Neural cell (in vitro differentiated cells): ENCODE measurements around the gene FLYWCH2. TPM values are rescaled to one million over a fixed set of nuclear protein-coding genes. Genes with fewer than 3 reads are reported as not detected.

ENCODE experiments used
- H2AFZ ChIP-seq: fragments of 200-600, 300-800 bp; sonication (generic), shearing (Covaris generic); 2 replicates; pipeline ENCODE4 v1.6.0; 2014; ENCODE audit warnings: low read depth, mild to moderate bottlenecking, antibody characterized with exemption, low read length, moderate library complexity
- H3F3A ChIP-seq: fragments of 200-600 bp; shearing (Covaris generic); 2 replicates; pipeline ENCODE4 v1.6.1; 2016; ENCODE audit warnings: mild to moderate bottlenecking, moderate library complexity, mixed read lengths, antibody characterized with exemption, low read length; ENCODE audit not compliant: insufficient read depth, poor library complexity, severe bottlenecking
- H3K27ac ChIP-seq: fragments of 200-600, 300-800 bp; sonication (generic), shearing (Covaris generic); 2 replicates; pipeline ENCODE4 v1.5.1; 2014; ENCODE audit warnings: mild to moderate bottlenecking, low read length, moderate library complexity
- H3K27me3 ChIP-seq: fragments of 300-800, 200-600 bp; sonication (generic), shearing (Covaris generic); 2 replicates; pipeline ENCODE4 v1.6.0; 2014; ENCODE audit warnings: mild to moderate bottlenecking, low read depth, low read length, moderate library complexity; ENCODE audit not compliant: insufficient read depth
- H3K36me3 ChIP-seq: fragments of 300-800, 200-600 bp; sonication (generic), shearing (Covaris generic); 2 replicates; pipeline ENCODE4 v1.5.1; 2014; ENCODE audit warnings: mild to moderate bottlenecking, antibody characterized with exemption, low read length, moderate library complexity; ENCODE audit not compliant: insufficient read depth
- H3K4me2 ChIP-seq: fragments of 300-800, 200-600 bp; sonication (generic), shearing (Covaris generic); 2 replicates; pipeline ENCODE4 v1.6.0; 2014; ENCODE audit warnings: mild to moderate bottlenecking, low read length
- H3K4me3 ChIP-seq: fragments of 300-800, 200-600 bp; sonication (generic), shearing (Covaris generic); 2 replicates; pipeline ENCODE4 v1.5.1; 2014; ENCODE audit warnings: mild to moderate bottlenecking, low read length, moderate library complexity
- H3K79me2 ChIP-seq: fragments of 200-600 bp; shearing (Covaris generic); replicated peaks from 2 replicates; pipeline ENCODE4 v1.6.0; 2014; ENCODE audit warnings: mild to moderate bottlenecking, low read length, moderate library complexity; ENCODE audit not compliant: insufficient read depth
- H3K9ac ChIP-seq: fragments of 300-800, 200-600 bp; sonication (generic), shearing (Covaris generic); 2 replicates; pipeline ENCODE4 v1.6.1; 2016; ENCODE audit warnings: mild to moderate bottlenecking, low read length, mixed read lengths
- H3K9me2 ChIP-seq: fragments of 200-600 bp; shearing (Covaris generic); 2 replicates; pipeline ENCODE4 v1.6.1; 2016; ENCODE audit warnings: mild to moderate bottlenecking, low read length, mixed read lengths; ENCODE audit not compliant: insufficient read depth
- H3K9me3 ChIP-seq: fragments of 200-600, 300-800 bp; sonication (generic), shearing (Covaris generic); 2 replicates; pipeline ENCODE4 v1.6.1; 2016; ENCODE audit warnings: mild to moderate bottlenecking, mixed run types, low read length, moderate library complexity, mixed read lengths
- H4K20me1 ChIP-seq: fragments of 200-600 bp; shearing (Covaris generic); 2 replicates; pipeline ENCODE4 v1.6.1; 2016; ENCODE audit warnings: mild to moderate bottlenecking, mixed run types; ENCODE audit not compliant: insufficient read depth
- EP300 ChIP-seq: fragments of 450-650 bp; conservative IDR thresholded peaks from 2 replicates; pipeline ENCODE4 v1.6.1; 2014; ENCODE audit warnings: antibody characterized with exemption, mild to moderate bottlenecking, moderate library complexity; ENCODE audit not compliant: poor library complexity, severe bottlenecking
- EZH2 ChIP-seq: fragments of 200-600, 300-800 bp; shearing (Covaris generic), sonication (generic); IDR thresholded peaks from 2 replicates; pipeline ENCODE4 v1.6.1; 2014; ENCODE audit warnings: antibody characterized with exemption, low read length, borderline replicate concordance, mild to moderate bottlenecking; ENCODE audit not compliant: insufficient read depth, poor library complexity, severe bottlenecking
- MXI1 ChIP-seq: fragments of 450-650 bp; conservative IDR thresholded peaks from 2 replicates; pipeline ENCODE4 v1.6.1; 2014; ENCODE audit warnings: antibody characterized with exemption, mild to moderate bottlenecking; ENCODE audit not compliant: poor library complexity, severe bottlenecking
- POLR2AphosphoS5 ChIP-seq: IDR thresholded peaks from 2 replicates; pipeline ENCODE4 v1.6.1; 2012
- RAD21 ChIP-seq: fragments of 450-650 bp; conservative IDR thresholded peaks from 2 replicates; pipeline ENCODE4 v1.6.1; 2014; ENCODE audit warnings: antibody characterized with exemption, mild to moderate bottlenecking, moderate library complexity
- SMC3 ChIP-seq: fragments of 450-650 bp; conservative IDR thresholded peaks from 2 replicates; pipeline ENCODE4 v1.6.1; 2014; ENCODE audit warnings: antibody characterized with exemption, mild to moderate bottlenecking, moderate library complexity; ENCODE audit not compliant: poor library complexity
- TAF1 ChIP-seq: IDR thresholded peaks from 2 replicates; pipeline ENCODE4 v1.6.1; 2012; ENCODE audit warnings: low read depth
- polyA plus RNA-seq: library from polyadenylated mRNA; depleted of rRNA; stranded (reverse); fragments of >200 nt; gene quantifications from 2 replicates; pipeline ENCODE4 v1.2.3, GENCODE V29; 2014
- TF ChIP-seq, protein P1 (sequence below): fragments of 450-650 bp; IDR thresholded peaks from 2 replicates; pipeline ENCODE4 v1.5.1; 2014; ENCODE audit warnings: antibody characterized with exemption, mild to moderate bottlenecking, moderate library complexity; ENCODE audit not compliant: poor library complexity, severe bottlenecking
- TF ChIP-seq, protein P2 (sequence below): IDR thresholded peaks from 2 replicates; pipeline ENCODE4 v1.6.1; 2012; ENCODE audit warnings: borderline replicate concordance

FLYWCH2 gene
- polyA plus RNA-seq, 1 donor from 2014 or later, result 193 TPM

DNA sequence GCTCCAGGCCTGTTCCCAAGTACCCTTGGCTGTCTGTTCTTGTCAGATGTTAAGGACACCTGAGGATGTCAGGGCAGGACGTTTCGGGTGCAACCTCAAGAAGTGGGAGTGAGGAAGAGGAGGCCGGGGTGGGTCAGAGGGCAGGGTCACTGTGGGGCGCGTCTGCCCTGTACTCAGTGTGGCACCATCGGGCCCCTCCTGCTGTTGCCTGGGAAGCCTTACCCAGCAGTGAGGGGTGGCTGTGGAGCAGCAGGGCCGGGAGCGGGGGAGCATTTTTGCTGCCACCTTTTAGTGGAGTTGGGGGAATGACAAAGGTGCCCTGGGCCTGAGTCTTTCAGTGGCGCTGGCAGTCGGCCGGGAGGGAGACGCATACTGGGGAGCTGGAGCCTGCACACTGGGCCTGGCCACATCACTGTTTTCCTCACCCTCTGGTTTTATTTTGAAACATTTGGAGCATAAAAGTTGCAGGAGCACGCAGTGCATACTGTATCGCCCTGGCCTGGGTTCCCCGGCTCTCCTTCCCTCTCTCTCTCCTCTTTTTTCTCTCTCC, 17.6 kb downstream of the FLYWCH2 start:
- no peak overlapping the region for H3K4me2 ChIP-seq
- H3K36me3 ChIP-seq, result no peaks in the 10 kb centered on the region
- no peaks in the 10 kb centered on the region for H3K9me2 ChIP-seq

DNA sequence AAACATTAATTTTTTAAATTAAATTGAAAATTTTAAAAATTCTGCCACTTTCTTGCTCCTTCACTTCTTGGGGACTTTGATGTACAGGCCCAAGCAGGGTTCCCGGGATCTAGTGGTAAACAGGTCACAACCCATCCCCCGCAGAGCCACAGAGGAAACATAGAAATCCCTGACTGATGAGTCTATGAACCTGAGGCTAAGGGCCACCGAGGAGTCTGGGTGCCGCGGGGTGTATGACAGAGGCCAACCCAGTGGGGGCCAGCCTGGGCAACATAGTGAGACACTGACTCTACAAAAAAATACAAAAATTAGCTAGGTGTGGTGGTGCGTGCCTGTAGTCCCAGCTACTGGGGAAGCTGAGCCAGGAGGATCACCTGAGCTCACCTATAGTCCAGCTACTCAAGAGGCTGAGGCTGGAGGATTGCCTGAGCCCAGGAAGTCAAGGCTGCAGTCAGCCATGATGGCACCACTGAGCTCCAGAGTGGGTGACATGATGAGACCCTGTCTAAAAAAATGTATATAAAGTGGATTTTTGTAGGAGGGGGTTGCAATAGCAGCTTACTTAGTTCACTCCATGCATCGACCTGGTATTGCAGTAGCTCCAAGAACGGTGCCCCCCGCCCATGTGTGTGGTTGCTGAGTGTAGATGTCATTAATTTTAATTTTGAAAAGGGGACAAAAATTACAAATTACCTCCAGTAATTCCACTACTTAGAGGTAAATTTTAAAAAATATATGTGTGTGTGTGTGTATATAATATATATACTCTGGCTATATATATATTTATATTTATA, 19.5 kb downstream of the FLYWCH2 start:
- no peak overlapping the region for H3K4me2 ChIP-seq
- H3K27me3 ChIP-seq, result no peaks in the 10 kb centered on the region
- H3K9me2 ChIP-seq, result no peaks in the 10 kb centered on the region
- no peaks in the 10 kb centered on the region for H3K9me3 ChIP-seq
- no peak overlapping the region for H2AFZ ChIP-seq
- H3K79me2 ChIP-seq, result no peaks in the 10 kb centered on the region
- no peak for TF ChIP-seq EP300
- H3K36me3 ChIP-seq, result no peaks in the 10 kb centered on the region
- no peak overlapping the region for H3K4me3 ChIP-seq
- H4K20me1 ChIP-seq, result no peaks in the 10 kb centered on the region
- H3K27ac ChIP-seq, result no peak overlapping the region
- H3K9ac ChIP-seq, result no peak overlapping the region
- no peaks in the 10 kb centered on the region for H3F3A ChIP-seq

More for the DNA sequence above, 17.6 kb downstream of the FLYWCH2 start:
- H3K27ac ChIP-seq, result no peak overlapping the region
- H3K79me2 ChIP-seq, result no peaks in the 10 kb centered on the region
- no peaks in the 10 kb centered on the region for H4K20me1 ChIP-seq
- TF ChIP-seq RAD21, result no peak
- TF ChIP-seq TAF1, result no peak
- TF ChIP-seq MXI1, result no peak
- TF ChIP-seq, protein P1, sequence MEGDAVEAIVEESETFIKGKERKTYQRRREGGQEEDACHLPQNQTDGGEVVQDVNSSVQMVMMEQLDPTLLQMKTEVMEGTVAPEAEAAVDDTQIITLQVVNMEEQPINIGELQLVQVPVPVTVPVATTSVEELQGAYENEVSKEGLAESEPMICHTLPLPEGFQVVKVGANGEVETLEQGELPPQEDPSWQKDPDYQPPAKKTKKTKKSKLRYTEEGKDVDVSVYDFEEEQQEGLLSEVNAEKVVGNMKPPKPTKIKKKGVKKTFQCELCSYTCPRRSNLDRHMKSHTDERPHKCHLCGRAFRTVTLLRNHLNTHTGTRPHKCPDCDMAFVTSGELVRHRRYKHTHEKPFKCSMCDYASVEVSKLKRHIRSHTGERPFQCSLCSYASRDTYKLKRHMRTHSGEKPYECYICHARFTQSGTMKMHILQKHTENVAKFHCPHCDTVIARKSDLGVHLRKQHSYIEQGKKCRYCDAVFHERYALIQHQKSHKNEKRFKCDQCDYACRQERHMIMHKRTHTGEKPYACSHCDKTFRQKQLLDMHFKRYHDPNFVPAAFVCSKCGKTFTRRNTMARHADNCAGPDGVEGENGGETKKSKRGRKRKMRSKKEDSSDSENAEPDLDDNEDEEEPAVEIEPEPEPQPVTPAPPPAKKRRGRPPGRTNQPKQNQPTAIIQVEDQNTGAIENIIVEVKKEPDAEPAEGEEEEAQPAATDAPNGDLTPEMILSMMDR, result no peak
- TF ChIP-seq EZH2, result no peak
- TF ChIP-seq, protein P2, sequence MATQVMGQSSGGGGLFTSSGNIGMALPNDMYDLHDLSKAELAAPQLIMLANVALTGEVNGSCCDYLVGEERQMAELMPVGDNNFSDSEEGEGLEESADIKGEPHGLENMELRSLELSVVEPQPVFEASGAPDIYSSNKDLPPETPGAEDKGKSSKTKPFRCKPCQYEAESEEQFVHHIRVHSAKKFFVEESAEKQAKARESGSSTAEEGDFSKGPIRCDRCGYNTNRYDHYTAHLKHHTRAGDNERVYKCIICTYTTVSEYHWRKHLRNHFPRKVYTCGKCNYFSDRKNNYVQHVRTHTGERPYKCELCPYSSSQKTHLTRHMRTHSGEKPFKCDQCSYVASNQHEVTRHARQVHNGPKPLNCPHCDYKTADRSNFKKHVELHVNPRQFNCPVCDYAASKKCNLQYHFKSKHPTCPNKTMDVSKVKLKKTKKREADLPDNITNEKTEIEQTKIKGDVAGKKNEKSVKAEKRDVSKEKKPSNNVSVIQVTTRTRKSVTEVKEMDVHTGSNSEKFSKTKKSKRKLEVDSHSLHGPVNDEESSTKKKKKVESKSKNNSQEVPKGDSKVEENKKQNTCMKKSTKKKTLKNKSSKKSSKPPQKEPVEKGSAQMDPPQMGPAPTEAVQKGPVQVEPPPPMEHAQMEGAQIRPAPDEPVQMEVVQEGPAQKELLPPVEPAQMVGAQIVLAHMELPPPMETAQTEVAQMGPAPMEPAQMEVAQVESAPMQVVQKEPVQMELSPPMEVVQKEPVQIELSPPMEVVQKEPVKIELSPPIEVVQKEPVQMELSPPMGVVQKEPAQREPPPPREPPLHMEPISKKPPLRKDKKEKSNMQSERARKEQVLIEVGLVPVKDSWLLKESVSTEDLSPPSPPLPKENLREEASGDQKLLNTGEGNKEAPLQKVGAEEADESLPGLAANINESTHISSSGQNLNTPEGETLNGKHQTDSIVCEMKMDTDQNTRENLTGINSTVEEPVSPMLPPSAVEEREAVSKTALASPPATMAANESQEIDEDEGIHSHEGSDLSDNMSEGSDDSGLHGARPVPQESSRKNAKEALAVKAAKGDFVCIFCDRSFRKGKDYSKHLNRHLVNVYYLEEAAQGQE, result no peak
- no peak for TF ChIP-seq POLR2AphosphoS5
- no peak for TF ChIP-seq EP300
- no peak for TF ChIP-seq SMC3
- no peaks in the 10 kb centered on the region for H3K9me3 ChIP-seq
- no peak overlapping the region for H2AFZ ChIP-seq
- H3K27me3 ChIP-seq, result no peaks in the 10 kb centered on the region
- H3F3A ChIP-seq, result no peaks in the 10 kb centered on the region
- H3K9ac ChIP-seq, result no peak overlapping the region
- H3K4me3 ChIP-seq, result no peak overlapping the region
